Kidney tubule cell (primary cell): ENCODE data around the gene ARHGAP45.

Experiments used
- DNase-seq: peaks from one replicate; pipeline ENCODE4 v3.0.0-alpha.2; 2018; ENCODE audit warnings: low spot score

ARHGAP45 gene

DNA sequence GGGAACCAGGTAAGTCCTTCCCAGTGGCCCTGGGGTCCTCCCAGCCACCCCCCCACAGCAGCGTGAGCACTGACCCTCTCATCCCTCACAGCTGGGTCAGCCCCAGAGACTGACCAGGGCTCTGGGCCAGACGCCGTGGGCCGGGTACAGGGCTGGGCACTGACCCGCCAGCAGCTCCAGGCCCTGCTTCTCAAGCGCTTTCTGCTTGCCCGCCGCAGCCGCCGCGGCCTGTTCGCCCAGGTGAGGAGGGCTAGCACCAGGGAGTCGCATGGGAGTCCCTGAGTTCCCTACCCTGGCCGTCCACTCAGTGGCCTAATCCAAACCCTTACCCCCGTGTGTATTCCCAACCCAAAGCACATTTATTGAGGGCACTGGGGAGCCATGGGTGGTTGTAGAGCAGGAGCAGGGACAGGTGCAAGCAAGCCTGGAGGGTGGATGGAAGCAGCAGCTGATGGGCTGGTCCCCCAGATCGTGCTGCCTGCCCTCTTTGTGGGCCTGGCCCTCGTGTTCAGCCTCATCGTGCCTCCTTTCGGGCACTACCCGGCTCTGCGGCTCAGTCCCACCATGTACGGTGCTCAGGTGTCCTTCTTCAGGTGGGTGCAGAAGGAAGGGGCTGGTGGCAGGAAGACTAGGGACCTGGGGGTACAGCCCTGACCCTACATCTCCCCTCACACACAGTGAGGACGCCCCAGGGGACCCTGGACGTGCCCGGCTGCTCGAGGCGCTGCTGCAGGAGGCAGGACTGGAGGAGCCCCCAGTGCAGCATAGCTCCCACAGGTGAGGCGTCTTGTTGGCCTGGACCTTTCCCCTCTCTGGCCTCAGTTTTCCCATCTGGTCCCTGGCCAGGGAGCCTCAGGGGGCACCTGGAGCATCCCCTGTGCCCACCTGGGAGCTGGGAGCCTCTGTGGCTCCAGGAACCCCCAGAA is 12.6 kb upstream of the ARHGAP45 start:
- no peak for DNase-seq

DNA sequence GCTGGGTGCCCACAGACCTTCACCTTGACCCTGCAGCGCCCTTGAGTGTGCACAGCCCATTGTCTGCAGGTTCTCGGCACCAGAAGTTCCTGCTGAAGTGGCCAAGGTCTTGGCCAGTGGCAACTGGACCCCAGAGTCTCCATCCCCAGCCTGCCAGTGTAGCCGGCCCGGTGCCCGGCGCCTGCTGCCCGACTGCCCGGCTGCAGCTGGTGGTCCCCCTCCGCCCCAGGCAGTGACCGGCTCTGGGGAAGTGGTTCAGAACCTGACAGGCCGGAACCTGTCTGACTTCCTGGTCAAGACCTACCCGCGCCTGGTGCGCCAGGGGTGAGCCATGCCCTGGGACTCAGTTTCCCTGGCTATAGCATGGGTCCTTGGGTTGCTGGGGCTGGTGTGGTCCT is 11.9 kb upstream of the ARHGAP45 start:
- no peak for DNase-seq

DNA sequence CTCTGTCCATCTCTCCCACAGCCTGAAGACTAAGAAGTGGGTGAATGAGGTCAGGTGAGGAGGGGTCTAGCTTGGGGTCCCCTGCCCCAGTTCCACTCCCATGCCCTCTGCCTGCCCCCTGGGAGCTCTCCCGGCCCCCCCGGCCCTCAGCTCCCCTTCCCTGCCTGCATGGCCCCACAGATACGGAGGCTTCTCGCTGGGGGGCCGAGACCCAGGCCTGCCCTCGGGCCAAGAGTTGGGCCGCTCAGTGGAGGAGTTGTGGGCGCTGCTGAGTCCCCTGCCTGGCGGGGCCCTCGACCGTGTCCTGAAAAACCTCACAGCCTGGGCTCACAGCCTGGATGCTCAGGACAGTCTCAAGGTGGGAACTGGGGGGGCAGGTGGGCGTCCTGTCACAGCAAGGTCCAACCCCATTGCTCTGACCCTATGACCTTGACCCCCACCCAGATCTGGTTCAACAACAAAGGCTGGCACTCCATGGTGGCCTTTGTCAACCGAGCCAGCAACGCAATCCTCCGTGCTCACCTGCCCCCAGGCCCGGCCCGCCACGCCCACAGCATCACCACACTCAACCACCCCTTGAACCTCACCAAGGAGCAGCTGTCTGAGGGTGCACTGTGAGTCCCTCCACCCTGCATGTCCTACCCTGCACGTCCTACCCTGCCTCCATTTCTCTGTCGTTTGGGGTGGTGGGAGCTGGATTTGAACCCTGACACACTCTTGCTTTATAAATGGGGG is 10.9 kb upstream of the ARHGAP45 start:
- no peak for DNase-seq

DNA sequence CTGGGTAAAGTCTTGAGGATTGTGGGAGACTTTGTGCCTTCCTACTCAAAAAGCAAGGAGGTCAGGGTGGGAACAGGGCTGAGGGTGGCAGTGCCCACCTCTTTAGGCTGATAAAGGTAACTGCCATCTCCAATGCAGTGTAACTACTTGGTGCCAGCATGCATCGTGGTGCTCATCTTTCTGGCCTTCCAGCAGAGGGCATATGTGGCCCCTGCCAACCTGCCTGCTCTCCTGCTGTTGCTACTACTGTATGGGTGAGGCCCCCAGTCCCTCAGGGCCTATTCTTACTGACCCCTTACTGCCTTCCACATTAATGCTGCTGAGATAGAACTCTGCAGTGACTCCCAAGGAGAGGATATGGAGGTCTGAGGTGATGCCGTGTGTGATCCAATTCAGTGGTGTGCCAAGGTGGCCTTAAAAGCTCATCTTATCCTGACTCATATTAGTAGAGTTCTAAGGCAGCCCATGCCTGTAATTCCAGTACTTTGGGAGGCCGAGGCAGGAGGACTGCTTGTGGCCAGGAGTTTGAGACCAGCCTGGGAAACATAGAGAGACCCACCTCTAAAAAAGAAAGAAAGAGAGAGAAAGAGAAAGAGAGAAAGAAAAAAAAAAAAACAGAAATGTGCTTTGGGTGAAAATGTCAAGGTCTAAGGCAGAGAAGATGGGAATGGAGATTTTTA is 9.7 kb upstream of the ARHGAP45 start:
- peak; percentile 65 for DNase-seq

DNA sequence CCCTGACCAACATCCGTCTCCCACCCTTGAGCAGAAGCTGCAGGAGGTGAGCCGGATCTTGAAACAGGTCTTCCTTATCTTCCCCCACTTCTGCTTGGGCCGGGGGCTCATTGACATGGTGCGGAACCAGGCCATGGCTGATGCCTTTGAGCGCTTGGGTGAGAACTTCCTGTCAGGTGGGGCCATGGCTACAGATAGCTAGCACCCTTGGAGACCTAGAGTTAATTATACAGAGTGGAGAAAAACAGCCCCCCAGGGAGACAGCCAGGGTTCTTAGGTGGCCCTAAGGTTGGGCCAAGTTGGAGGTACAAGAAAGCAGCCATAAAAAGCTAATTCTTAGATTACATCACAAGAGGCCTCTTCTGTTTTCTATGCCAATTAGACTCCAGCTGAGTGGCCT is 8.9 kb upstream of the ARHGAP45 start:
- no peak for DNase-seq

DNA sequence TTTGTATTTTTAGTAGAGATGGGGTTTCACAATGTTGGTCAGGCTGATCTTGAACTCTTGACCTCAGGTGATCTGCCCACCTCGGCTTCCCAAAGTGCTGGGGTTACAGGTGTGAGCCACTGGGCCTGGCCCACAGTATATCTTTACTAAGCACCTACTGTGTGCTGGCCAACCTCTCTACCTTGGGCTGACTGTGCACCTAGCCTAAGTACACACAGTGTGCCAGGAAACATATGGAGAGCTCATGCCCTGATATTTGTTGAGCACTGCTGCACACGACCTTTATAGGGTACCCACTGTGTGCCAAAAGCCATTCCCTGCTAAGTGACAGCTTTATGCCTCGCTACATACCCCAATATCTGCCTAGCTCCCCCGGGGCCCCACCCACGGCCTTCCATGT is 6.3 kb upstream of the ARHGAP45 start:
- no peak for DNase-seq

DNA sequence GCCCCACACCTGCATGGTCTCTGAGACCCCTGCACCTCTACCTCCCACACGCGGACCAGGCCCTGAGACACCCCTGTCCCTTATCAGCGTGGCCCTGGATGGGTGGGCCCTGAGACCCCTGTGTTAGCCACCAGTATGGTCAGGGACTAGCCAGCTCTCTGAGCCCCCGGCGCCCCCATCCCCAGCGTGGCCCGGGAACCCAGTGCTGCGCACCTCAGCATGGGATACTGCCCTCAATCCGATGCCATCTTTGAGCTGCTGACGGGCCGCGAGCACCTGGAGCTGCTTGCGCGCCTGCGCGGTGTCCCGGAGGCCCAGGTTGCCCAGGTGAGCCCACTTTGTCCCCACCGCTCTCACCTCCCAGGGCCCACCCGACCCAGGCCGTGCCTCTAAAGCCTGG is 5.0 kb upstream of the ARHGAP45 start:
- no peak for DNase-seq

DNA sequence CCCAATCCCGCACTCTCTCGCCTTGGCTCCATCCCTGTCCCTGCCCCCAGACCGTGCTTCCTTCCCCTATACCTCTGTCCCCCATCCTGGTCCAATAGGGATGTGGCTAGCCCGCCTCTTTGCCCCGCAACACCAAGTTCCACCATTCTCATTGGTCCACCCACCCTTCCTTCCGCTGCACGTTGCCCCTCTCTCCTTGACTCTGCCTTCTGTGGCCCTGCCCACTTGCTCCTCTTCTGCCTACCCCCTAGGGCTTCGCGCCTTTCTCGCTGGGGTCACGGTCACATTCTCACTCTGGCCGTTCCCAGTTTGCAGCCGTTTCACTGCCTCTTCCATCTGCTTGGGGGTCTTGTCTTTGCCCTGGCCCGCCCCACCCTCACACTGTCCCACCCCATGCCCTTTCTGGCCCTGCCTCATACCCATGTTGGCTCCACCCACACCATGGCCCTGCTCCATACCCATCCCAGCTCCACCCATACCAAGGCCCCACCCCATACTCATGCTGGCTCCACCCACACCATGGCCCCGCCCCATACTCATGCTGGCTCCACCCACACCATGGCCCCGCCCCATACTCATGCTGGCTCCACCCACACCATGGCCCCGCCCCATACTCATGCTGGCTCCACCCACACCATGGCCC is 4.5 kb upstream of the ARHGAP45 start:
- DNase-seq: no peak

DNA sequence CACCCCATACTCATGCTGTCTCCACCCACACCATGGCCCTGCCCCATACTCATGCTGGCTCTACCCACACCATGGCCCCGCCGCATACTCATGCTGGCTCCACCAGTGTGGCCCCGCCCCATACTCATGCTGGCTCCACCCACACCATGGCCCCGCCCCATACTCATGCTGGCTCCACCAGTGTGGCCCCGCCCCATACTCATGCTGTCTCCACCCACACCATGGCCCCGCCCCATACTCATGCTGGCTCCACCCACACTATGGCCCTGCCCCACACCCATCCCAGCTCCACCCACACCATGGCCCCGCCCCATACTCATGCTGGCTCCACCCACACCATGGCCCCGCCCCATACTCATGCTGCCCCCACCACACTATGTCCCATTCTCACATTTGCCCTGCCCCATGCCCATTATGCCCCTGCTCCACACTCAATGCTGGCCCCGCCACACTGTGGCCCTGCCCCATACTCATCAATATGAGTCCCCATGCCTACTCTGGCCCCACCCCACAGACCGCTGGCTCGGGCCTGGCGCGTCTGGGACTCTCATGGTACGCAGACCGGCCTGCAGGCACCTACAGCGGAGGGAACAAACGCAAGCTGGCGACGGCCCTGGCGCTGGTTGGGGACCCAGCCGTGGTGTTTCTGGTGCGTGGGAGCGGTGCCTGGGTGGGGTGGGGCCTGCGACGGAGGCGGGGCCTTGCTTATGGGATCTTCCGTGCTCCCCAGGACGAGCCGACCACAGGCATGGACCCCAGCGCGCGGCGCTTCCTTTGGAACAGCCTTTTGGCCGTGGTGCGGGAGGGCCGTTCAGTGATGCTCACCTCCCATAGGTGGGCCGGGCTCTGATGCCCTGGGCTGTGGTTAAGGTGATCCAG is 3.7 kb upstream of the ARHGAP45 start:
- no peak for DNase-seq

DNA sequence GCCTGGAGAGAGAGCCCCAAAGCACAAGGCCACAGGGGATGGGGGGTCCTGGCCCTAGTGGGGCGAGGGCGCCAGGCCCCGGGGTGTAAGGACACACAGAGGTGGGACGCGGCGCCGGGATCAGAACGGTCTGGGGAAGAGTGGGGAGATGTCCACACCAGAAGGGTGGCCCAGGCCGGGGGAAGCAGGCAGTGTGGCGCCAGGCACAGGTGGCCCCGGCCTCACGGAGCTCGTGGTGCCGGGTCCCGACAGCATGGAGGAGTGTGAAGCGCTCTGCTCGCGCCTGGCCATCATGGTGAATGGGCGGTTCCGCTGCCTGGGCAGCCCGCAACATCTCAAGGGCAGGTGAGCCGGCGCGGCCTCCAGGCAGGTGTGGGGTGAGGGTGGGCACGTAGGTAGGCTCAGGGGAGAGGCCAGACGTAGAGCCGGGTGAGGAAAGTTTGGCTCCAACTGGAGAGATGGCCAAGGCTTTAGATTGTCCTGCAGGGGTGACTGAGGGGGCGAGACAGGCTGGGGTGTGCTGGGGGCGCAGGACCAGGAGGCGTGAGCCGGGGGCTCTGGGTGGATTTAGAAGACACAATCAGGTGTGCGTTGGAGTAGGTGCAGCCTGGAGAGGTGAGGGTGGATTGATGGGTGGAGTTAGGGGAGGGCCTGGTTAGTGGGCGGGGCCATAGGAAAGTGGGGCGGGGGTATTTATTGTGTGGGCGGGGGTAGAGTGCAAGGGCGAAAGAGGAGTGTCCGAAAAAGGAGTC is 2.9 kb upstream of the ARHGAP45 start:
- DNase-seq: no peak

DNA sequence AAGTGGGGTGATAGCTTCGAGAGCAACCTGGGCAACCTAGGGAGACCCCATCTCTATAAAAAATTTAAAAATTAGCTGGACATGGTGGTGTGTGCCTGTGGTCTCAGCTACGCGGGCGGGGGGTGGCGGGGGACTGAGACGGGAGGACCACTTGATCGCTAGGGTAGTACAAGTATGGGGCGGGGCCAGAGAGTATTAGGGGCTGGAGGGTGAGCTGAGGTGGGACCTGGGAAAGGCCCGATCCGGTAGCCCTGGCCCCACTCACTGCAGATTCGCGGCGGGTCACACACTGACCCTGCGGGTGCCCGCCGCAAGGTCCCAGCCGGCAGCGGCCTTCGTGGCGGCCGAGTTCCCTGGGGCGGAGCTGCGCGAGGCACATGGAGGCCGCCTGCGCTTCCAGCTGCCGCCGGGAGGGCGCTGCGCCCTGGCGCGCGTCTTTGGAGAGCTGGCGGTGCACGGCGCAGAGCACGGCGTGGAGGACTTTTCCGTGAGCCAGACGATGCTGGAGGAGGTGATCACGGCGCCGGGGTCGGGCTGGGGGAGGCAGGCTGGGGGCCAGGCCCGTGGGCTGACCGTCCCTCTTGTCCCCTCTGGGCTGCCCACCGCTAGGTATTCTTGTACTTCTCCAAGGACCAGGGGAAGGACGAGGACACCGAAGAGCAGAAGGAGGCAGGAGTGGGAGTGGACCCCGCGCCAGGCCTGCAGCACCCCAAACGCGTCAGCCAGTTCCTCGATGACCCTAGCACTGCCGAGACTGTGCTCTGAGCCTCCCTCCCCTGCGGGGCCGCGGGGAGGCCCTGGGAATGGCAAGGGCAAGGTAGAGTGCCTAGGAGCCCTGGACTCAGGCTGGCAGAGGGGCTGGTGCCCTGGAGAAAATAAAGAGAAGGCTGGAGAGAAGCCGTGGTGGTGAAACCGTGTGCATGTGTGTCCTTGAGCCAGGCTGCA is 2.0 kb upstream of the ARHGAP45 start:
- DNase-seq: peak; percentile 71

DNA sequence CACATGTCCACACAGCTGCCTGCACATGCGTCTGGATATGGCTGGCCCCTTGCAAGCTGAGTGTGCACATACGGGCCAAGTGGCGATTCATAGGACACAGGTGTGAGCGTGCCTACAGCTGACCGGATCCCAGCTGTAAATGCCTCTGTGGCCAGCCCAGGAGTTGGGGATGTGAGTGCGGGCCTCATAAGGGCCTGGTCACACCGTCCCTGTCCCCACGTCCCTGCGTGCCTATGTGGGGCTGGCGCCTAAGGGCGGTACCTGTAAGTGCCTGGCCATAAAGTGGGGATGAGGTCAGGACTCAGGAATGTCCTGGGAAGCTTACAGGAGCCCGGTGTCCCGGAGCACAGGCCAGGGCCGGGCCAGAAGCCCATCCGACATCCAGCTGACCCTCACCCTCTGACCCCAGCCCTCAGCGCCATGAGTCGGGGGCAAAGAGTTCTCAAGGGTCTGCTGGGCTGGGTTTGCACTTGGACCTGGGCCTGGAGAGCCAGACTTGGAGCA is 1.3 kb upstream of the ARHGAP45 start:
- peak; percentile 63 for DNase-seq

DNA sequence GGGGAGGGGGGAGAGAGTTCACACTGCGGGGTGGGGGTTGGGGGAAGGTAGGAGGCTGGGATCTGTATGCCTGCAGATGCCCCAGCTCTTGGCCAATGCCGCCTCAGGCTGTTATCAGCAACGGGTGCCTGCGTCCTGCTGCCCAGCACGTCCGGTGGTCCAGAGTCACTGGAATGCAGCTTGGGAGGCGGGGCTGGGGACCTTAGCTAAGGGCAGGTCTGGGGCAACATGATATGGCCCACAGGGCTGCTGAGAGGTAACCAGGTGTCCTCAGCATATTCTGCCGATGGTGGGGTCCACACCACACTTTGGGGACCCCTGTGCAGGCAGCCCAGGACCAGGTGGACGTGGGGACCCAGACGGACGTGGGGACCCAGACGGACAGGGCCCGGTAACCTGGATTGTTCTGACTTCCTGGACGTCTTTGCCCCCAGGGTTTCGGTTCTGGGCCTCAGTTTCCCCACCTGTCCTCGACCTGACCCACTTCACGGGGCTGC is 668 bp upstream of the ARHGAP45 start:
- DNase-seq: no peak

DNA sequence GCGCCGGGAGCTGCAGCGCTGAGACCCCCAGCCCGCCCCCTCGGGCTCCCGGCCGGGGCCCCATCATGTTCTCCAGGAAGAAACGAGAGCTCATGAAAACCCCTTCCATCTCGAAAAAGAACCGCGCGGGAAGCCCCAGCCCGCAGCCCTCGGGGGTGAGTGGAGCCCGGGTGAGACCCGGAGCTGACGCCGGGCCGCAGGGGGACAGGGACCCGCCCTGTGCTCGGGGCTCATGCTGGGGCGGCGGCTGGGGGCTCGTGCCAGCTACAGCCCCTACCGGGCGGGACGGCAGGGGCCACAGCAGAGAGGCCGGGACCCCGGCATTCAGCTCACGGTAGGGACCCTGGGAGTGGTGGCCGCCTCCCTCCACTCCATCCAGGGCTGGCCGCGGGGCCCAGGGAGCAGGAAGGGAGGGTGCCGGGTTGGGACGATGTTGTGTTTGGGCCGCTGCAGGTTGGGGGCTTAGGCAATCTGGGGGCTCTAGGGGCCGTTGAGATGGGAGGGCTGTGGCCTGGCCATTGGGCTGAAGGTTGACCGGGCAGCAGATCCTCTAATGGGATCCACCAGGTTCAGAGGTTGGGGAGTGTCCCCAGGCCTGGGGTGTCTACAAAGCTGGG is 482 bp downstream of the ARHGAP45 start:
- no peak for DNase-seq

DNA sequence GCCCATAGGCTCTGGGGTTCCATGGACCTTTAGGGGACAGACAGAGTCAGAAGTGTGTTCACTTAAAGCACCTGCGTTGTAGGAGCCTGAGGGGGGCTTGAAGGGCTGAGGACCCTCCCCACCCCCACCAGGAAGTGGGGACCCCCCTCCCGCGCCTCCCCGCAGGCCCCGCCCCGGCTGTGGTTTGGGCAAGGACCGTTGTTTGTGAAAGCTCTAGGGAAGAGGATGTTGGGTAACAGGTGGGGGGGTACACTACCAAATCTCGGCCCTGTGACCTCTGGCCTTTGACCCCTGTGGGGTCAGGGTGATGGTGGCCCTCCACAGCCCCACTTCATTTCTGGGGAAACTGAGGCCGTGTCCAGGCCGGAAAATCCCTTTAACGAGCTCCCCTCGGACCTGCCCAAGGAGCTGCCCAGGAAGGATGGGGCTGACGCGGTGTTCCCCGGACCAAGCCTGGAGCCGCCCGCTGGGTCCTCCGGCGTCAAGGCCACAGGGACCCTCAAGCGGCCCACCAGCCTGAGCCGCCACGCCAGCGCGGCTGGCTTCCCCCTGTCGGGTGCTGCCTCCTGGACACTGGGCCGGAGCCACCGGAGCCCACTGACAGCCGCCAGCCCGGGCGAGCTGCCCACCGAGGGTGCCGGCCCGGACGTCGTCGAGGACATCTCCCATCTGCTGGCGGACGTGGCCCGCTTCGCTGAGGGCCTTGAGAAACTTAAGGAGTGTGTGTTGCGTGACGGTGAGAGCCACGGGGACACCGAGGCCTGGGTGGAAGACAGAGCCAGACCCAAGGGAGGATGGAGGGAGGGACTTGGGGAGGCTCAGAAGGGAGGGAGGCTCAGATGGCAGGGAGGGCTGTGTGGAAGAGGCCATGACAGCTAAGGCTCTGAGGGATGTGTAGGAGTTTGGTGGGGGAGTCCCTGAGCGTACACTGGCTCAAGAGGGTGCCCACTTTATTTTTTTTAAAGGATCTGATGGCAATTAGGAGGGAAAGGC is 1.3 kb downstream of the ARHGAP45 start:
- no peak for DNase-seq

DNA sequence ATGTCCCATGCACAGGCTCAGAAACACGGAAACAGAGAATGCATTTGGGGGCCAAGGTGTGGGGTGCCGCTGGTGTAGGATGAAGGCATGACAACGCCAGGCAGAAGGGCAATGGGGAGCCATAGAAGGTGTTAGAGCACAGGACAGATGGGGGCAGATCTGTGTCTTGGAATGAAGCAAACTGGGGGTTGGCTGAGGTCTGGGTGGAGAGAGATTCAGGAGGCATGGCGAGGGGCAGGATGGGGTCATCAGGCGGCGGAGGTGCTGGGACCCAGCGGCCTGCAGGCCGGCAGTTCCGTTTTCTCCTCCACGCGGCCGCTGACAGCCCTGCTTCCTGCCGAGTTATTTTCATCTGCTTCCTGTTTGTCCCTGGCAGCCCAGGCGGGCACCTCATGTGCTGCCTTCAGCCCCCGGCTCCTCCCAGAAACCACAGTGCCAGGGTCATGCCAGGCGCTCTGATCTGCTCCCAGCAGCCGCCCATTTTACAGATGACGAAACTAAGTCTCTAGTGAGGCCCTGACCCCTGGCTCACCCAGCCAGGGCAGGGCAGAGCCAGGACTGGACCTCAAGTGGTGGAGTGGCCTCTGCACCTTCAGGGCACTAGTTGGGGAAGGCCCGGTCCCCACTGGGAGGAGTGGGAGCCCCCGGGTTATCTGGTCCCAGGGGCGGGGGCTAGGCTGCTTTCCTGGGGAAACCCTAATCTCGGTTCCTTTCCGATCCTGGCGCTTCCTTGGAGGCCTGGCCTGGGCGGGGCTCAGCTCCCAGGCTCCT is 2.2 kb downstream of the ARHGAP45 start:
- DNase-seq: peak; percentile 21

DNA sequence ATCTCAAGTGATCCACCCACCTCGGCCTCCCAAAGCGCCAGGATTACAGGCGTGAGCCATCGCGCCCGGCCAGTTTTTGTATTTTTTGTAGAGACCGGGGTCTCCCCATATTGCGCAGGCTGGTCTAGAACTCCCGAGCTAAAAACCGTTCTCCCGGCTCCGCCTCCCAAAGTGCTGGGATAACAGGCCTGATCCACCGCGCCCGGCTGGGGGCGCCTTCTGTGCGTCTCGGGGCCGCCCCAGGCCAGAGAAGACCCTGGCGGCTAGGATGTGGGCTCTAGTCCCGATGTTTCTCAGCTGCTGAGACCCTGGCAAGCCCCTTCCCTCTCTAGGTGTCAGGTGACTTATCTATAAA is 3.6 kb downstream of the ARHGAP45 start:
- no peak for DNase-seq
